HG02885 (cell line): Measurements from ENCODE around the gene FBXO44.

Experiments
- ATAC-seq: cut with Tn5 transposase; IDR thresholded peaks from one replicate; pipeline ENCODE4 v1.9.1; 2021; ENCODE audit warnings: mild to moderate bottlenecking; ENCODE audit not compliant: unreplicated experiment, poor library complexity

The FBXO44 gene

DNA sequence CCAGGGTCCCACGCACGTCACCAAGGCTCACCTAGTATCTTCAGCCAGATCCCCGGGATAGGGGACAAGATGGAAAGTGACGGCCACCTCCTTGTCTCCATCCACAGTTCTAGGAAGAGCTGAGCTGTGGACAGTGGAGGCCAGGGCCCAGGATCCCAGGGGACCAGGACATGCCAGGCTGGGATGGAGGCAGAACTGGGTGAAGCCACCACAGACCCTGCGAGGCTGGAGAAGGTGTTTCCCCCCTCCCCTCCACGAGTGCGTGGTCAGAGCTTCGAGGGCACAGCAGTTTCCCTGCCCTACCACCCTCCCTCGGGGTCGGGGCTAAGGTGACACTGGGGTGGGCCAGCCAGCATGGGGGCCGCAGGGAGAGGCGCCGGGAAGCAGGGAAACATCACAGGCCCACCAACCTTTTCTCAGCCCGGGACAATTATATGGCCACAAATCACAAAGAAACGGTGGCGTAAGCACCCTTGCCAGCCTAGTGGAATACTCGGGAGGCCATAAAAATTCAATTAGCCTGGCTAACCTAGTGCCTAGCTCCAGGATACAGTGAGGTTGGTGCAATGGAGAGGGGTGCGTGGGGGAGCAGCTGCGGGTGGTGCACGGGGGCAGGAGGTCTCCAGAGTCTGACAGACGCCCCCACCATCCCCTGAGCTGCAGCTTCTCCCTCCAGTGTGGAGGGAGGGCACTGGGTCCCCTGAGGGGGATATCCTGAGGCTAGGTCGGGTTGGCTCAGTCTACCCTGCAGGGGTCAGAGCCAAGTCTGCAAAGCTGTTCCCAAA, 50.2 kb downstream of the FBXO44 start:
- no peak for ATAC-seq

DNA sequence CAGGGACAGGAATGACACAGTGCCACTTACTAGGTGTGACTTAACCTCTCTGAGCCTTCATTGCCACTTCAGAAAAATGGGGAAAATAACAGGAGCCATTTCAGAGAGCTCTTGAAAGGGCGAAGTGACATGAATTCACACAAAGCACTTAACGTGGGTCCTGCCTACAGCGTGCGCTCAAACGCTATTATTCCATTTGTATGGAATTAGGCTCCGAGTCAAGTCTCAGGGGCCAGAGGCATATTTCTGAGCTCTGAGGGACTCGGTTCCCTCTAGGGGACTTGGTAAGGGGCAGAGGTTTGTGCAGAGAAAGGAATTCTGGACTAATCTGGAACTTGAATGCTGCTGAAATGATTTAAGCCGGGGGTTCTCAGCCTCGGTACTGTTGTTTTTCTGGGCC, 50.9 kb downstream of the FBXO44 start:
- ATAC-seq: no peak

DNA sequence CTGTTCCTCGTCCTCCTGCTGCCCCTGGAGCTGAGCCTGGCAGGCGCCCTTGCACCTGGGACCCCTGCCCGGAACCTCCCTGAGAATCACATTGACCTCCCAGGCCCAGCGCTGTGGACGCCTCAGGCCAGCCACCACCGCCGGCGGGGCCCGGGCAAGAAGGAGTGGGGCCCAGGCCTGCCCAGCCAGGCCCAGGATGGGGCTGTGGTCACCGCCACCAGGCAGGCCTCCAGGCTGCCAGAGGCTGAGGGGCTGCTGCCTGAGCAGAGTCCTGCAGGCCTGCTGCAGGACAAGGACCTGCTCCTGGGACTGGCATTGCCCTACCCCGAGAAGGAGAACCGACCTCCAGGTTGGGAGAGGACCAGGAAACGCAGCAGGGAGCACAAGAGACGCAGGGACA, 51.6 kb downstream of the FBXO44 start:
- ATAC-seq: no peak

- no peak for ATAC-seq
Observed at GRCh38 chr1:11707621-11708276, 53.1 kb downstream of the FBXO44 start.

DNA sequence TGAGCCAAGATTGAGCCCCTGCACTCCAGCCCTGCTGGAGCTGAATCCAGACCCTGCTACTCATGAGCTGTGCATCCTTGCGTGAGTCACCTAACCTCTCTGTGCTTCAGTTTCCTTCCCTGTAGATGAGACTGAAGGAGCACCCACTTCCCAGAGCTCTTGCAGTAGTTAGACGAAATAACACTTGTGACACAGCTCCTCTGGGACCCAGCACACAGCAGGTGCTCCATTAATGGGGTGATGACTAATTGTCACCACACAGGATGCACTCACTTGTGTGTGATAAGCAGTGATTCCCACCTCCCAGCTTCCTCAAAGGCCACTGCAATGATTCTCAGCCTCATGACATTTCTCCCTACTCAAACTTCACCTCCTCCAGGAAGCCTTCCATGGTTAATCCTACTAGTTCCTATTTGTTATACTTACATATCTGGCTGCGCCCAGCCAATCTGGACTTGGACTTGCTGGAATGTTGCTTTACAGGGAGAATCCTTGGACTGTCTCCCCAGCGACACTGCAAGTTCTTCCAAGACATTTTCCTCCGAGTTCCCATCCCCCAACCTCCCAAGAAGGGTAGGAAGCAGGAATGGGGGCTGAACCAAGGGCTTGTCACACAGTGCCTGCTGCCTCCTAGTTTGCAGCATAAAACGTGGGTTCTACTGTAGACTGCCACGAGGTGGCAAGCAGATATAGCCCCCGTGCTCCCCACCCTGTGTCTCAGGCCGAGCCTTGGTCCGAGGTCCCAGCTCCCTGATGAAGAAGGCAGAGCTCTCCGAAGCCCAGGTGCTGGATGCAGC, 54.1 kb downstream of the FBXO44 start:
- ATAC-seq: no peak

- ATAC-seq: no peak
Observed at GRCh38 chr1:11711490-11711889, 56.8 kb downstream of the FBXO44 start.

DNA sequence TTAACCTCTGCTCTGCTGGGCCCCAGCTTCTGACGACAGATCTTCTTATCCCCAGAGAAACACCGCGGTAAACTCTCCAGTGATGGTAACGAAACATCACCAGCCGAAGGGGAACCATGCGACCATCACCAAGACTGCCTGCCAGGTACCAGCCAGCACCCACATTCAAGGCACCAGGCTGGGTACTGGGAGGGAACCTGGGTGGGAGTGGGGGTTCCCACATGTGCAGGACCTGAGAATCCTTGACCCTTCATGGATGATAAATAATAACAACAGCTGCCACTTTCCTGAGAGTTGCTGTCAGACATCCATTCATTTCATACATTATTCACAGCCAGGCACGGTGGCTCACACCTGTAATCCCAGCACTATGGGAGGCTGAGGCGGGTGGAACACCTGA, 57.6 kb downstream of the FBXO44 start:
- no peak for ATAC-seq
